K562 (cell line): ENCODE data around the gene PMFBP1. TPM values are rescaled to one million over a fixed set of nuclear protein-coding genes. Genes with fewer than 3 reads are reported as not detected.

ENCODE experiments used
- ATAC-seq: fragments of 200-7000 bp; cut with Tn5 transposase; 3 replicates; pipeline ENCODE4 v1.9.1; 2020; ENCODE audit warnings: moderate library complexity
- BruUV-seq: library from RNA; stranded (reverse); fragments of 400-500 nt; replicated peaks from 2 replicates; lab custom pipeline; 2021; lab: Mats Ljungman, UMichigan
- CTCF ChIA-PET: fragments of 300-600 bp; formaldehyde crosslinking; extraction: SDS; loops from one replicate; lab custom pipeline; 2021; ENCODE audit warnings: low intra/inter-chr PET ratio; lab: Yijun Ruan, JAX
- POLR2A ChIA-PET: fragments of 300-600, 350-650 bp; sonication (Branson Sonifier 250); formaldehyde crosslinking; extraction: SDS; loops from one replicate; lab custom pipeline; 2021; ENCODE audit warnings: antibody characterized with exemption, inconsistent platforms; lab: Yijun Ruan, JAX
- DNase-seq, 4 experiments: peaks; one replicate each; pipeline versions ENCODE4 v3.0.0 to v3.0.0-alpha.2; 2011 to 2018; ENCODE audit warnings: low spot score in 3 of 4, mixed read lengths in 3 of 4; ENCODE audit errors: extremely low read depth in 1 of 4
- FAIRE-seq: peaks from 2 replicates; lab custom pipeline; 2011; peaks lifted over from hg19 to GRCh38; lab: Jason Lieb, UNC
- H2AFZ ChIP-seq: 2 replicates; pipeline ENCODE4 v1.6.0; 2011; ENCODE audit warnings: low read depth, low read length, control low read depth, inconsistent platforms
- H3K27ac ChIP-seq: fragments of 200-600 bp; 3 replicates; pipeline ENCODE4 v1.8.0; 2011; ENCODE audit warnings: low read depth, mild to moderate bottlenecking, control low read depth, inconsistent platforms, low read length, moderate library complexity, mixed read lengths; ENCODE audit errors: extremely low read depth
- H3K27me3 ChIP-seq, 2 experiments: fragments of 300-600 bp in 1 of 2; 2 replicates in 1 of 2; 3 replicates in 1 of 2; pipeline versions ENCODE4 v1.6.0 to v1.8.0; 2011; ENCODE audit warnings: inconsistent platforms in 2 of 2, low read length in 2 of 2, mild to moderate bottlenecking in 1 of 2, mixed read lengths in 1 of 2, moderate library complexity in 1 of 2; ENCODE audit not compliant: control insufficient read depth in 2 of 2, insufficient read depth in 2 of 2
- H3K36me3 ChIP-seq: fragments of 300-600 bp; 3 replicates; pipeline ENCODE4 v1.8.0; 2011; ENCODE audit warnings: mild to moderate bottlenecking, low read length, inconsistent platforms; ENCODE audit not compliant: control insufficient read depth, insufficient read depth
- H3K4me1 ChIP-seq, 2 experiments: fragments of 200-600 bp in 1 of 2; replicated peaks in 1 of 2; 2 replicates in 1 of 2; 3 replicates in 1 of 2; pipeline versions ENCODE4 v1.5.1 to v1.8.0; 2011; ENCODE audit warnings: inconsistent platforms in 2 of 2, low read length in 2 of 2, mild to moderate bottlenecking in 1 of 2, mixed read lengths in 1 of 2, moderate library complexity in 1 of 2; ENCODE audit not compliant: control insufficient read depth in 2 of 2, insufficient read depth in 2 of 2
- H3K4me2 ChIP-seq: 2 replicates; pipeline ENCODE4 v1.6.1; 2011; ENCODE audit warnings: low read length, control low read depth, inconsistent platforms, mixed read lengths; ENCODE audit not compliant: insufficient read depth
- H3K4me3 ChIP-seq: fragments of 200-600 bp; sonication (generic), shearing (Covaris generic); 2 replicates; pipeline ENCODE4 v1.5.1; 2016; ENCODE audit warnings: control low read depth, inconsistent platforms
- H3K79me2 ChIP-seq: fragments of 200-600 bp; 3 replicates; pipeline ENCODE4 v1.8.0; 2011; ENCODE audit warnings: low read length, inconsistent platforms; ENCODE audit not compliant: control insufficient read depth, insufficient read depth
- H3K9ac ChIP-seq, 2 experiments: 2 replicates each; pipeline versions ENCODE4 v1.6.0 to v1.6.1; 2011; ENCODE audit warnings: low read depth in 2 of 2, low read length in 2 of 2, control low read depth in 1 of 2, inconsistent platforms in 1 of 2, mild to moderate bottlenecking in 1 of 2, mixed read lengths in 1 of 2; ENCODE audit not compliant: insufficient read depth in 1 of 2
- H3K9me1 ChIP-seq: one replicate; pipeline ENCODE4 v1.6.0; 2011; ENCODE audit warnings: inconsistent platforms, mild to moderate bottlenecking, low read length, moderate library complexity; ENCODE audit not compliant: control insufficient read depth, insufficient read depth
- H3K9me3 ChIP-seq: replicated peaks from 2 replicates; pipeline ENCODE4 v1.5.1; 2011; ENCODE audit warnings: low read depth, low read length, inconsistent platforms; ENCODE audit not compliant: control insufficient read depth, insufficient read depth
- H4K20me1 ChIP-seq: replicated peaks from 2 replicates; pipeline ENCODE4 v1.6.1; 2011; ENCODE audit warnings: low read length, inconsistent platforms, mixed read lengths; ENCODE audit not compliant: control insufficient read depth, insufficient read depth
- CEBPB ChIP-seq: fragments of 450-650 bp; IDR thresholded peaks from 2 replicates; pipeline ENCODE4 v1.6.1; 2016; ENCODE audit warnings: missing genetic modification characterization, missing compliant biosample characterization
- FOSL1 ChIP-seq: fragments of 200-800 bp; sonication (Bioruptor generic); conservative IDR thresholded peaks from 2 replicates; pipeline ENCODE4 v1.6.1; 2016; ENCODE audit warnings: missing genetic modification characterization, missing compliant biosample characterization
- GABPB2 ChIP-seq: fragments of 250-450 bp; sonication (Bioruptor Pico); conservative IDR thresholded peaks from 2 replicates; pipeline ENCODE4 v1.5.1; 2021; ENCODE audit warnings: mild to moderate bottlenecking
- HDAC6 ChIP-seq: IDR thresholded peaks from 2 replicates; pipeline ENCODE4 v1.6.1; 2012; ENCODE audit warnings: low read depth, mild to moderate bottlenecking, control low read depth, inconsistent platforms, low read length, moderate library complexity
- HDAC8 ChIP-seq: fragments of 450-650 bp; IDR thresholded peaks from 2 replicates; pipeline ENCODE4 v1.6.1; 2016; ENCODE audit warnings: mild to moderate bottlenecking, missing genetic modification characterization, moderate library complexity, missing compliant biosample characterization
- PRDM10 ChIP-seq: fragments of 450-650 bp; IDR thresholded peaks from 2 replicates; pipeline ENCODE4 v1.6.1; 2018; ENCODE audit not compliant: partially characterized antibody
- ZKSCAN8 ChIP-seq: fragments of 200-800 bp; sonication (Bioruptor generic); IDR thresholded peaks from 2 replicates; pipeline ENCODE4 v1.6.1; 2016; ENCODE audit warnings: missing genetic modification characterization, missing compliant biosample characterization
- WGBS: fragments of 100-300 bp; shearing (Covaris generic); methylation state at CpG from one replicate; pipeline ENCODE4 v1.1.6; 2016; ENCODE audit warnings: low coverage, mixed read lengths; ENCODE audit not compliant: insufficient coverage; ENCODE audit errors: missing lambda C conversion rate; 5-methylcytosine and 5-hydroxymethylcytosine counted together
- in situ Hi-C: fragments of 300-500 bp; cut with MboI; formaldehyde crosslinking; loops from 4 replicates; pipeline ENCODE4 v1.15.0; 2018; ENCODE audit warnings: inconsistent platforms, mixed read lengths
- intact Hi-C: fragments of 100-400 bp; cut with micrococcal nuclease; formaldehyde crosslinking; loops from 2 replicates; pipeline ENCODE4 v1.14.2; 2022
- polyA plus RNA-seq, 8 experiments: library from polyadenylated mRNA; depleted of rRNA in 4 of 8; stranded (reverse) in 5 of 8; unstranded in 3 of 8; fragments of >200 nt; fragmentation: Nextera tagmentation in 2 of 8; fragmentation: Illumina TruSeq in 1 of 8; extraction: Ambion mirVana in 2 of 8; extraction: Trizol in 1 of 8; gene quantifications; 2 replicates each; pipeline versions ENCODE4 v1.2.1 to v1.2.3, GENCODE V29; 2011 to 2014; ENCODE audit warnings: inconsistent platforms in 1 of 8, missing spikeins in 1 of 8
- total RNA-seq, 7 experiments: library from RNA; depleted of rRNA in 6 of 7; stranded (reverse); fragments of >200 nt in 6 of 7; fragmentation: Illumina TruSeq in 2 of 7; extraction: Trizol in 2 of 7; gene quantifications; 2 replicates each; pipeline versions ENCODE4 v1.2.1 to v1.2.3, GENCODE V29; 2011 to 2021; ENCODE audit warnings: low replicate concordance in 1 of 7
- TF ChIP-seq, protein P1 (sequence below): IDR thresholded peaks from 2 replicates; pipeline ENCODE4 v1.6.1; 2016; ENCODE audit warnings: missing genetic modification characterization, missing compliant biosample characterization
- TF ChIP-seq, protein P2 (sequence below): fragments of 450-650 bp; formaldehyde crosslinking; IDR thresholded peaks from 2 replicates; pipeline ENCODE4 v1.4.0; 2022; ENCODE audit warnings: missing genetic modification characterization

PMFBP1 gene
- total and polyA plus RNA-seq, 9 of the 15 experiments (the other 6 are each of a cell fraction or from before 2014, with no cell fraction given) = 0.13 to 0.91 (median 0.47) TPM

DNA sequence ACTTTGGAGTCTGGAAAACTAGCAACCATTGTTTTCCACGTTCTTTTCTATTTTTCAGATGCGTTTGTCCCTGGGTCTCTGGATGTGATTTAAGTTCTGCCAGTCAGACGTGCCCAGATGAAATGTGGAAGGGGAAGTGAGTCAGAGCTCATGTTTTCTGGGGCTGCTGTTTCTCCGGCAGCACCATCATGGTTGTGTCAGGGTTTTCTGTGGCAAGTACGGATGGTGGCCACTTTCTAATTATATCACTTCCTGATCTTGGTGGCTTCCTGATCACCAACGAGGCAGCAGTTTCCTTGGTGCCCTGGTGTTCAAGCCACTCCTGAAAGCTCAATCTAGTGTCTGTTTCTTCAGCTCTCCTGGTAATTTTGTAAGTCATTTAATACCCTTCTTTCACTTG is 31.4 kb upstream of the PMFBP1 start:
- ATAC-seq = no peak
- no peak for DNase-seq
- Histone ChIP-seq H3K9ac (no peak overlapping the region), H3K27ac (no peak overlapping the region), H3K36me3 (no peaks in the 10 kb centered on the region), H3K4me1 (no peaks in the 10 kb centered on the region), H3K9me1 (no peaks in the 10 kb centered on the region), H3K4me2 (no peak overlapping the region), H3K79me2 (no peaks in the 10 kb centered on the region), H2AFZ (no peak overlapping the region), H4K20me1 (no peaks in the 10 kb centered on the region; the same call in 1 of the 2 replicates), H3K27me3 (peaks cover 4 to 18% of the 10 kb centered on the region in 2 experiments; a peak in 3 of 5 replicates), H3K4me3 (no peak overlapping the region), H3K9me3 (no peaks in the 10 kb centered on the region)
- no peak for TF ChIP-seq HDAC8 (tag)
- TF ChIP-seq GABPB2 (CRISPR knock-in tag) = no peak
- TF ChIP-seq CEBPB (tag) = no peak
- TF ChIP-seq PRDM10 = no peak
- TF ChIP-seq FOSL1 (tag) = no peak
- no peak for TF ChIP-seq HDAC6
- TF ChIP-seq ZKSCAN8 (CRISPR knock-in tag) = no peak
- TF ChIP-seq, protein P1, sequence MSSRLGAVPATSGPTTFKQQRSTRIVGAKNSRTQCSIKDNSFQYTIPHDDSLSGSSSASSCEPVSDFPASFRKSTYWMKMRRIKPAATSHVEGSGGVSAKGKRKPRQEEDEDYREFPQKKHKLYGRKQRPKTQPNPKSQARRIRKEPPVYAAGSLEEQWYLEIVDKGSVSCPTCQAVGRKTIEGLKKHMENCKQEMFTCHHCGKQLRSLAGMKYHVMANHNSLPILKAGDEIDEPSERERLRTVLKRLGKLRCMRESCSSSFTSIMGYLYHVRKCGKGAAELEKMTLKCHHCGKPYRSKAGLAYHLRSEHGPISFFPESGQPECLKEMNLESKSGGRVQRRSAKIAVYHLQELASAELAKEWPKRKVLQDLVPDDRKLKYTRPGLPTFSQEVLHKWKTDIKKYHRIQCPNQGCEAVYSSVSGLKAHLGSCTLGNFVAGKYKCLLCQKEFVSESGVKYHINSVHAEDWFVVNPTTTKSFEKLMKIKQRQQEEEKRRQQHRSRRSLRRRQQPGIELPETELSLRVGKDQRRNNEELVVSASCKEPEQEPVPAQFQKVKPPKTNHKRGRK (tag) = no peak
- TF ChIP-seq, protein P2, sequence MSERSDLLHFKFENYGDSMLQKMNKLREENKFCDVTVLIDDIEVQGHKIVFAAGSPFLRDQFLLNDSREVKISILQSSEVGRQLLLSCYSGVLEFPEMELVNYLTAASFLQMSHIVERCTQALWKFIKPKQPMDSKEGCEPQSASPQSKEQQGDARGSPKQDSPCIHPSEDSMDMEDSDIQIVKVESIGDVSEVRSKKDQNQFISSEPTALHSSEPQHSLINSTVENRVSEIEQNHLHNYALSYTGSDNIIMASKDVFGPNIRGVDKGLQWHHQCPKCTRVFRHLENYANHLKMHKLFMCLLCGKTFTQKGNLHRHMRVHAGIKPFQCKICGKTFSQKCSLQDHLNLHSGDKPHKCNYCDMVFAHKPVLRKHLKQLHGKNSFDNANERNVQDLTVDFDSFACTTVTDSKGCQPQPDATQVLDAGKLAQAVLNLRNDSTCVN (CRISPR knock-in tag) = no peak
- in situ Hi-C loops = no loop called here
- no TSS peak for BruUV-seq
- no peak for FAIRE-seq
- intact Hi-C loops = no loop called here
- CTCF ChIA-PET = no interaction called here
- POLR2A ChIA-PET = no interaction called here
- WGBS = 1% methylated on average over 6 of the region's 6 CpGs
